OCI-LY1 (cell line): ENCODE data around the gene TNFRSF1B.

Source experiments
- EZH2 ChIP-seq: fragments of 200-600 bp; sonication (generic), shearing (Covaris generic); IDR thresholded peaks from 2 replicates; pipeline ENCODE4 v1.8.0; 2017; ENCODE audit warnings: borderline replicate concordance, mixed run types, mild to moderate bottlenecking, antibody characterized with exemption, low read length, moderate library complexity, mixed read lengths
- TF ChIP-seq, protein P1 (sequence below): fragments of 200-600 bp; sonication (generic), shearing (Covaris generic); IDR thresholded peaks from 2 replicates; pipeline ENCODE4 v1.5.1; 2017; ENCODE audit warnings: mild to moderate bottlenecking, antibody characterized with exemption, low read length, moderate library complexity, mixed read lengths

DNA sequence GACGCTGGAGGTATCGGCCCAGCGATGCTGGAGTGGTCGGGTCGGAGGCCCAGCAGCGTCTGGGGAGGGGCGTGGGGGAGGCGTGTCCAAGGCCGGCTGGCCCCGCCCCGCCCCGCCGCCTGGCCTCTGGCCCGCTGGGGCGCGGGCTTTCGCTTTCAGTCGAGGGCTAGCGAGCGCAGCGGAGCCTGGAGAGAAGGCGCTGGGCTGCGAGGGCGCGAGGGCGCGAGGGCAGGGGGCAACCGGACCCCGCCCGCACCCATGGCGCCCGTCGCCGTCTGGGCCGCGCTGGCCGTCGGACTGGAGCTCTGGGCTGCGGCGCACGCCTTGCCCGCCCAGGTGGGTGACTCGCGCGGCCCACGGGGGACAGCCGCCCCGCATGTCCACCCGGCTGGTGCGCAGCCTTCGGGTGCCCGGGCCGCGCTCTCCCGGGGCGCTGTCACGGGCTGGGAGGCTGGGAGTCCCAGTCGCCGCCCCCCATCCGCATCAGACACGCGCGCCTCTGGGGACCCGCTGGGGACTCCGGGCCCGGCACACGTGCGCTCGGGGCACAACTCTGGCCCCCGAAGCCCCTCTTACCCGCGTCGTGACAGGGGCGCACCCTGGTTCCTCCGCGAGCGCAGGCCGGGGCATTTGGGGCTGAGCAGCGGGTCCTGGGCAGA is at the start of gene TNFRSF1B:
- TF ChIP-seq, protein P1, sequence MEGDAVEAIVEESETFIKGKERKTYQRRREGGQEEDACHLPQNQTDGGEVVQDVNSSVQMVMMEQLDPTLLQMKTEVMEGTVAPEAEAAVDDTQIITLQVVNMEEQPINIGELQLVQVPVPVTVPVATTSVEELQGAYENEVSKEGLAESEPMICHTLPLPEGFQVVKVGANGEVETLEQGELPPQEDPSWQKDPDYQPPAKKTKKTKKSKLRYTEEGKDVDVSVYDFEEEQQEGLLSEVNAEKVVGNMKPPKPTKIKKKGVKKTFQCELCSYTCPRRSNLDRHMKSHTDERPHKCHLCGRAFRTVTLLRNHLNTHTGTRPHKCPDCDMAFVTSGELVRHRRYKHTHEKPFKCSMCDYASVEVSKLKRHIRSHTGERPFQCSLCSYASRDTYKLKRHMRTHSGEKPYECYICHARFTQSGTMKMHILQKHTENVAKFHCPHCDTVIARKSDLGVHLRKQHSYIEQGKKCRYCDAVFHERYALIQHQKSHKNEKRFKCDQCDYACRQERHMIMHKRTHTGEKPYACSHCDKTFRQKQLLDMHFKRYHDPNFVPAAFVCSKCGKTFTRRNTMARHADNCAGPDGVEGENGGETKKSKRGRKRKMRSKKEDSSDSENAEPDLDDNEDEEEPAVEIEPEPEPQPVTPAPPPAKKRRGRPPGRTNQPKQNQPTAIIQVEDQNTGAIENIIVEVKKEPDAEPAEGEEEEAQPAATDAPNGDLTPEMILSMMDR, result no peak
- TF ChIP-seq EZH2, result no peak
